B cell (primary cell): ENCODE data around the gene SRGAP2C.
"Not testable (repeated sequence)": the region's sequence is repeated elsewhere in the genome, so short reads cannot be mapped to it uniquely, and the experiment has no call there.

Experiments
- CTCF ChIP-seq: fragments of 200-600 bp; IDR thresholded peaks from one replicate; pipeline ENCODE4 v1.8.0; 2022; ENCODE audit warnings: antibody characterized with exemption, mild to moderate bottlenecking
- EZH2 ChIP-seq: IDR thresholded peaks from 2 replicates; pipeline ENCODE4 v1.6.1; 2012; ENCODE audit warnings: borderline replicate concordance, low read depth, mild to moderate bottlenecking, moderate library complexity, low read length; ENCODE audit not compliant: insufficient read depth, poor library complexity, severe bottlenecking

- not testable (repeated sequence) for TF ChIP-seq EZH2, CTCF
Observed at GRCh38 chr1:121349332-121349967, 164.7 kb downstream of the SRGAP2C start.
